HG03095 (cell line): ENCODE results near the gene CEP164.
"Not testable (repeated sequence)": the region's sequence is repeated elsewhere in the genome, so short reads cannot be mapped to it uniquely, and the experiment has no call there.

Experiments used
- ATAC-seq: cut with Tn5 transposase; IDR thresholded peaks from one replicate; pipeline ENCODE4 v1.9.1; 2021; ENCODE audit warnings: moderate library complexity; ENCODE audit not compliant: unreplicated experiment

The CEP164 gene

GRCh38 chr11:117392001-117392690, 64.5 kb downstream of the CEP164 start:
- ATAC-seq = no peak

GRCh38 chr11:117392979-117393378, 65.3 kb downstream of the CEP164 start:
- ATAC-seq = no peak

- ATAC-seq = no peak
Observed at GRCh38 chr11:117394221-117394925, 66.7 kb downstream of the CEP164 start.

DNA sequence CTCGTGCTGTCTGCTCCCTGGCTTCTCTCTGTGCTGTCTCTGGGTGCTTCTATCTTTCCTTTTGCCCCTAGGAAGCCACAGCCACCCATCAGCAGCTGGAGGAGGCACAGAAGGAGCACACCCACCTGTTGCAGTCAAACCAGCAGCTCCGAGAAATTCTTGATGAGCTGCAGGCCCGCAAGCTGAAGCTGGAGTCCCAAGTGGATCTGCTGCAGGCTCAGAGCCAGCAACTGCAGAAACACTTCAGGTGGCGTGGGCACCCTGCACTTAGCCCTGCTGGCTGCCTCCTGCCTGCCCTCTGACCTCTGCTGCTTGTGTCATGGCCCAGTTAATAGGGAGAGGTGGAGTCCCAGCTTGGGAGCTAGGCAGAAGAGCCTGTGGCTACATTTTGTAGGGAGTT, 67.8 kb downstream of the CEP164 start:
- no peak for ATAC-seq

DNA sequence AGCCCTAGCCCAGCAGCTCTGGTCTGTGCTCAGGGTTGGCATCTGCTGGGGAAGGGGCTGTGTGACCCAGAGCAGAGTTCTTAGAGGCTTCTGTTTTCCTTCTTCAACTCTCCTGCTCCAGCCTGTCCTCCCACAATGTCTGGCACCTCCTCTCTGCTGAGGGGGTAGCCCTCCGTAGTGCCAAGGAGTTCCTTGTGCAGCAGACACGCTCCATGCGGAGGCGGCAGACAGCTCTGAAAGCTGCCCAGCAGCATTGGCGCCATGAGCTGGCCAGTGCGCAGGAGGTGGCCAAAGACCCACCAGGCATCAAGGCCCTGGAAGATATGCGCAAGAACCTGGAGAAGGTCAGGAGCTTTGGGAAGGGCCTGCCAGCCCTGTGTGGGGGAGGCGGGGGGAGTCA, 69.3 kb downstream of the CEP164 start:
- ATAC-seq = no peak

GRCh38 chr11:117398618-117399017, 71.0 kb downstream of the CEP164 start:
- ATAC-seq = not testable (repeated sequence)

DNA sequence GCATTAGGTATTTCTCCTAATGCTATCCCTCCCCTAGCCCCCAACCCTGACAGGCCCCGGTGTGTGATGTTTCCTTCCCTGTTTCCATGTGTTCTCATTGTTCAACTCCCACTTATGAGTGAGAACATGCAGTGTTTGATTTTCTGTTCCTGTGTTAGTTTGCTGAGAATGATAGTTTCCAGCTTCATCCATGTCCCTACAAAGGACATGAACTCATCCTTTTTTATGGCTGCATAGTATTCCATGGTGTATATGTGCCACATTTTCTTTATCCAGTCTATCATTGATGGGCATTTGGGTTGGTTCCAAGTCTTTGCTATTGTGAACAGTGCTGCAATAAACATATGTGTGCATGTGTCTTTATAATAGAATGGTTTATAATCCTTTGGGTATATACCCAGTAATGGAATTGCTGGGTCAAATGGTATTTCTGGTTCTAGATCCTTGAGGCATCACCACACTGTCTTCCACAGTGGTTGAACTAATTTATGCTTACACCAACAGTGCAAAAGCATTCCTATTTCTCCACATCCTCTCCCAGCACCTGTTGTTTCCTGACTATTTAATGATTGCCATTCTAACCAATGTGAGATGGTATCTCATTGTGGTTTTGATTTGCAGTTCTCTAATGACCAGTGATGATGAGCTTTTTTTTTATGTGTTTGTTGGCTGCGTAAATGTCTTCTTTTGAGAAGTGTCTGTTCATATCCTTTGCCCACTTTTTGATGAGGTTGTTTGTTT, 71.6 kb downstream of the CEP164 start:
- not testable (repeated sequence) for ATAC-seq

- not testable (repeated sequence) for ATAC-seq
Observed at GRCh38 chr11:117405898-117406297, 78.2 kb downstream of the CEP164 start.

DNA sequence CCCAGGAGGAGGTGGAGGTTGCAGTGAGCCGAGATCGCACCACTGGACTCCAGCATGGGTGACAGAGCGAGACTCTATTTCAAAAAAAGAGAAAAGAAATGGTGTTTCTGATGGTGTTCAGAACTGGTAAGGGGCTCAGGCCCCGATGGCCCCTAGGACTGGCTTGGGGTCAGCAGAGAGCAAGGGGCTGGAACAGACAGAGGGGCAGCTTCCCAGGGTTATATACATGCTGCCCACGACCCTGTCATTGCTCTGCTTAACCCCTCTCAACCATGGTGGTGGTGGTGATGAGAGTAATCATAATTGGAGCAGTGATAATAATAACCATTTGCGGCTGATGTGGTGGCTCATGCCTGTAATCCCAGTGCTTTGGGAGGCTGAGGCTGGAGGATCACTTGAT, 79.4 kb downstream of the CEP164 start:
- no peak for ATAC-seq

DNA sequence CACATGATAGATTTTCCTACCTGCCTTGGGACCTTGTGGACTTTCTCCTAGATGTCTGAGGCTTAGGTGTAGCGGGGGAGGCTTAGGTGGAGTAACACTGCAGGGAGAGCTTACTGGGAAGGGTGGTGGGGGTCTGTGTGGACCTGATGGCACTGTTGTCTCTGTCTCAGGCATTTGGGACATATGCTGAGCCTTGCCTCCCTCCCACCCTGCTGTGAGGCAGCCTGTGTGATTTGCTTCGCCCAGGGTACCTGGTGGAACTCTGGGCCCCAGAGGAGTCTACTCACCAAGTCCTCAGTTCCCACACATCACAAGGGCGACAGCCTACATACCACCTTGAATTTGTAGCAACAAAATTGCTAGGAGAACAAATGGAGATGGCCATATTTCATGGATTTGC, 80.7 kb downstream of the CEP164 start:
- ATAC-seq = no peak

DNA sequence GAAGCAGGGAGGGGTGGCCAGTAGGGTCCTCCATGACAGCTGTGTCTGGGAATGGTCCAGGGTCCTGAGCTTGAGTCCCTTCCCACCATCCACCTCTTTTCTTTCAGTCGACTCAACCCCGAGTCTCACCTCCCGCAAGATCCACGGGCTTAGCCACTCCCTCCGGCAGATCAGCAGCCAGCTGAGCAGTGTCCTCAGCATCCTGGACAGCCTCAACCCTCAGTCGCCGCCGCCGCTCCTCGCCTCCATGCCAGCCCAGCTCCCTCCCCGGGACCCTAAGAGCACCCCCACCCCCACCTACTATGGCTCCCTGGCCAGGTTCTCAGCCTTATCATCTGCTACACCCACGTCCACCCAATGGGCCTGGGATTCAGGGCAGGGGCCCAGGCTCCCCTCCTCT, 81.9 kb downstream of the CEP164 start:
- ATAC-seq = no peak

DNA sequence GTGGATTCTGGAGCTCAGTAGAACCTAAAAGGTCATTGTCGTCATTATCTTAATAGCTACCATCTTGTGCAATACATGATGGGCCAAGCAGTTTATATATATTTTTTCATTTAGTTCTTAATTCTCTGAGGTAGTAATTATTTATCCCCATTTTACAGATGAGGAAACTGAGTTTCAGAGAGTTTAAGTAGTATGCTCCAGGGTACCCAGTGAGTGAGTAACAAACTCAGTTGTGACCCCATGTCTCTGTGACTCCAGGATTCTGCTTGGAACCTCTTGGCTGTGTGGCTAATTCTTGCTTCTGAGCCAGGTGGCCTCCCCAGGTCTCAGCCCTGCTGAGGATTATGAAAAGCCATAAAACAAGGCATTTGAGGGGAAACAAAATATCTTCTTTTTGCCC, 82.6 kb downstream of the CEP164 start:
- ATAC-seq = no peak

- no peak for ATAC-seq
Observed at GRCh38 chr11:117410861-117411710, 83.4 kb downstream of the CEP164 start.

GRCh38 chr11:117411736-117412135, 84.1 kb downstream of the CEP164 start:
- ATAC-seq = no peak

DNA sequence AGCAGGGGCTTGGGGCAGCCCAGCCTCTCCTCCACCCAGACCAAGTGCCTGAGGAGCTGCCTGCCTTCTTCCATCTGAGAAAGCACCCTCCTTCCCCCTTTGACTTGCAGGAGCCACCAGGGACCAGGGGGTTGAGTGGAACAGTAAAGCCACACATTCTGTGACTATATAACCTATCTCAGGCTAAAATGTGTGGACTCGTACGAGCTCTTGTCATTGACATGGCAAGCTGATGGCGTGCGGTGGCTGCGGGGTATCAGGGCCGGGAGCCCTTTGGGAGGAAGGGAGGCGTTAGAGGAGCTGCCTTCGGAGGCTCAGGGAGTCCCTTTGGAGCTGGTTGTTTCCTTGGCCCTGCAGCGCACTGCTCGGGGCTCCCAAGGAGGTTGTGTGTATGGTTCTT, 84.5 kb downstream of the CEP164 start:
- no peak for ATAC-seq

- ATAC-seq = no peak
Observed at GRCh38 chr11:117412653-117413275, 85.1 kb downstream of the CEP164 start.

- ATAC-seq = no peak
Observed at GRCh38 chr11:117413616-117414015, 86.0 kb downstream of the CEP164 start.

- no peak for ATAC-seq
Observed at GRCh38 chr11:117414724-117415123, 87.1 kb downstream of the CEP164 start.

- no peak for ATAC-seq
Observed at GRCh38 chr11:117415358-117415896, 87.8 kb downstream of the CEP164 start.

GRCh38 chr11:117417342-117417741, 89.7 kb downstream of the CEP164 start:
- ATAC-seq = no peak
